Neural crest cell (in vitro differentiated cells): Measurements from ENCODE around the gene ATG7. TPM values are rescaled to one million over a fixed set of nuclear protein-coding genes. Genes with fewer than 3 reads are reported as not detected.
A peak's percentile ranks its signal among the peaks of the same experiment; 100 is the strongest.

Experiments used
- DNase-seq: peaks from one replicate; pipeline ENCODE4 v3.0.0; 2021; ENCODE audit warnings: low read depth, mixed read lengths, low spot score
- H3K27ac Mint-ChIP-seq: one replicate; pipeline ENCODE4 v1.8.0; 2021; ENCODE audit warnings: mild to moderate bottlenecking, mixed read lengths; ENCODE audit not compliant: unreplicated experiment
- H3K27me3 Mint-ChIP-seq: 2 replicates; pipeline ENCODE4 v1.8.0; 2021; ENCODE audit warnings: low read depth, mild to moderate bottlenecking, mixed read lengths
- H3K36me3 Mint-ChIP-seq: 2 replicates; pipeline ENCODE4 v1.8.0; 2021; ENCODE audit warnings: low read depth, mild to moderate bottlenecking, mixed read lengths
- H3K4me1 Mint-ChIP-seq: 2 replicates; pipeline ENCODE4 v1.8.0; 2021; ENCODE audit warnings: mixed read lengths
- H3K4me3 Mint-ChIP-seq: one replicate; pipeline ENCODE4 v1.8.0; 2021; ENCODE audit warnings: mild to moderate bottlenecking, mixed read lengths
- H3K9me3 Mint-ChIP-seq: 2 replicates; pipeline ENCODE4 v1.8.0; 2021; ENCODE audit warnings: mixed read lengths
- CTCF ChIP-seq: fragments of 200-600 bp; sonication (generic); conservative IDR thresholded peaks from 2 replicates; pipeline ENCODE4 v1.5.0; 2021; ENCODE audit warnings: antibody characterized with exemption, mild to moderate bottlenecking
- total RNA-seq: library from RNA; stranded (reverse); gene quantifications from 2 replicates; pipeline ENCODE4 v1.2.1, GENCODE V29; 2021

ATG7 gene
- total RNA-seq, 1 donor from 2014 or later: 29.6 TPM

GRCh38 chr3:11581237-11582190 is 309.3 kb downstream of the ATG7 start:
- Mint-ChIP-seq H3K4me1 (peaks cover 82% of the 10 kb centered on the region), H3K4me3 (peak overlapping the region; percentile 79), H3K27ac (peak overlapping the region; percentile 92), H3K36me3 (peaks cover 14% of the 10 kb centered on the region), H3K27me3 (no peaks in the 10 kb centered on the region), H3K9me3 (no peaks in the 10 kb centered on the region)
- no peak for DNase-seq
- TF ChIP-seq CTCF: no peak

- Mint-ChIP-seq H3K9me3 (no peaks in the 10 kb centered on the region), H3K36me3 (peaks cover 15% of the 10 kb centered on the region), H3K4me1 (peaks cover 82% of the 10 kb centered on the region), H3K27me3 (no peaks in the 10 kb centered on the region), H3K27ac (peak overlapping the region; percentile 92), H3K4me3 (peak overlapping the region; percentile 79)
- no peak for DNase-seq
- no peak for TF ChIP-seq CTCF
Observed at GRCh38 chr3:11582191-11582968, 310.2 kb downstream of the ATG7 start.

GRCh38 chr3:11583235-11583634 is 311.0 kb downstream of the ATG7 start:
- Mint-ChIP-seq H3K4me1 (peaks cover 82% of the 10 kb centered on the region), H3K4me3 (no peak overlapping the region), H3K27ac (no peak overlapping the region)

GRCh38 chr3:11583638-11584046 is 311.4 kb downstream of the ATG7 start:
- no peak overlapping the region for H3K27ac Mint-ChIP-seq
- no peaks in the 10 kb centered on the region for H3K9me3 Mint-ChIP-seq
- TF ChIP-seq CTCF: no peak
- H3K4me3 Mint-ChIP-seq: peak overlapping the region; percentile 29
- DNase-seq: no peak
- peaks cover 85% of the 10 kb centered on the region for H3K4me1 Mint-ChIP-seq
- H3K27me3 Mint-ChIP-seq: no peaks in the 10 kb centered on the region
- peaks cover 20% of the 10 kb centered on the region for H3K36me3 Mint-ChIP-seq

More at GRCh38 chr3:11583235-11583634, 311.0 kb downstream of the ATG7 start:
- H3K27me3 Mint-ChIP-seq: no peaks in the 10 kb centered on the region
- H3K9me3 Mint-ChIP-seq: no peaks in the 10 kb centered on the region
- no peak for TF ChIP-seq CTCF
- H3K36me3 Mint-ChIP-seq: peaks cover 18% of the 10 kb centered on the region
- DNase-seq: no peak

GRCh38 chr3:11584570-11584969 is 312.4 kb downstream of the ATG7 start:
- H3K27ac Mint-ChIP-seq: no peak overlapping the region
- H3K9me3 Mint-ChIP-seq: no peaks in the 10 kb centered on the region

More at GRCh38 chr3:11584570-11584969, 312.4 kb downstream of the ATG7 start:
- Mint-ChIP-seq H3K36me3 (peaks cover 23% of the 10 kb centered on the region), H3K4me1 (peaks cover 89% of the 10 kb centered on the region), H3K4me3 (peak overlapping the region; percentile 29), H3K27me3 (no peaks in the 10 kb centered on the region)
- DNase-seq: no peak
- no peak for TF ChIP-seq CTCF
